HG02610 (cell line): ENCODE measurements around the gene RARG.

Experiments
- ATAC-seq: cut with Tn5 transposase; IDR thresholded peaks from one replicate; pipeline ENCODE4 v1.9.1; 2021; ENCODE audit warnings: mild to moderate bottlenecking, moderate library complexity; ENCODE audit not compliant: unreplicated experiment

RARG gene

GRCh38 chr12:53245286-53245685, 13.3 kb upstream of the RARG start:
- ATAC-seq = no peak

GRCh38 chr12:53244337-53244736, 12.3 kb upstream of the RARG start:
- ATAC-seq = no peak

- no peak for ATAC-seq
Observed at GRCh38 chr12:53241623-53242412, 9.8 kb upstream of the RARG start.

GRCh38 chr12:53239643-53240258, 7.7 kb upstream of the RARG start:
- no peak for ATAC-seq

GRCh38 chr12:53236443-53237111, 4.6 kb upstream of the RARG start:
- no peak for ATAC-seq

- no peak for ATAC-seq
Observed at GRCh38 chr12:53235742-53236442, 3.9 kb upstream of the RARG start.

GRCh38 chr12:53235164-53235563, 3.2 kb upstream of the RARG start:
- ATAC-seq = no peak

- no peak for ATAC-seq
Observed at GRCh38 chr12:53234271-53234914, 2.4 kb upstream of the RARG start.

- ATAC-seq = no peak
Observed at GRCh38 chr12:53233671-53234121, 1.7 kb upstream of the RARG start.

GRCh38 chr12:53232646-53233461, 845 bp upstream of the RARG start:
- ATAC-seq = no peak

GRCh38 chr12:53231671-53231920, 413 bp downstream of the RARG start:
- ATAC-seq = no peak

- no peak for ATAC-seq
Observed at GRCh38 chr12:53230108-53230845, 1.7 kb downstream of the RARG start.

GRCh38 chr12:53229454-53229853, 2.6 kb downstream of the RARG start:
- ATAC-seq = no peak

- ATAC-seq = no peak
Observed at GRCh38 chr12:53227836-53228235, 4.2 kb downstream of the RARG start.

GRCh38 chr12:53227341-53227740, 4.7 kb downstream of the RARG start:
- no peak for ATAC-seq

- ATAC-seq = no peak
Observed at GRCh38 chr12:53226815-53227214, 5.2 kb downstream of the RARG start.

- no peak for ATAC-seq
Observed at GRCh38 chr12:53225635-53226424, 6.2 kb downstream of the RARG start.

- no peak for ATAC-seq
Observed at GRCh38 chr12:53224897-53225634, 6.9 kb downstream of the RARG start.
